ENCODE data around the gene TMEM184B. TPM values are rescaled to one million over a fixed set of nuclear protein-coding genes. Genes with fewer than 3 reads are reported as not detected.

Gene TMEM184B
- polyA plus RNA-seq, 2 of the 4 experiments (the other 2 are of a cell fraction) = 22.2 to 36.8 TPM

- TF ChIP-seq, protein P1, sequence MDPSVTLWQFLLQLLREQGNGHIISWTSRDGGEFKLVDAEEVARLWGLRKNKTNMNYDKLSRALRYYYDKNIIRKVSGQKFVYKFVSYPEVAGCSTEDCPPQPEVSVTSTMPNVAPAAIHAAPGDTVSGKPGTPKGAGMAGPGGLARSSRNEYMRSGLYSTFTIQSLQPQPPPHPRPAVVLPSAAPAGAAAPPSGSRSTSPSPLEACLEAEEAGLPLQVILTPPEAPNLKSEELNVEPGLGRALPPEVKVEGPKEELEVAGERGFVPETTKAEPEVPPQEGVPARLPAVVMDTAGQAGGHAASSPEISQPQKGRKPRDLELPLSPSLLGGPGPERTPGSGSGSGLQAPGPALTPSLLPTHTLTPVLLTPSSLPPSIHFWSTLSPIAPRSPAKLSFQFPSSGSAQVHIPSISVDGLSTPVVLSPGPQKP (IDR thresholded peaks at IDR 0.05; ENCODE audit: low read depth, low read length) = no peak
Measured at GRCh38 chr22:38202437-38203089, 70.2 kb downstream of the TMEM184B start (continued).

GRCh38 chr22:38201711-38202436 is 70.9 kb downstream of the TMEM184B start, which contains the start of gene MAFF:
Gene MAFF (plus strand): TSS chr22:38201994. CDS start chr22:38213854, 11,860 bp downstream.
- Histone ChIP-seq H3K27ac (peak within 1 kb of the TSS; percentile 85 to 96), H3K9me3 (no peaks in the 10 kb centered on the region), H3K4me2 (peak within 1 kb of the TSS; percentile 100), H3K4me3 (peak within 1 kb of the TSS; percentile 67), H3K4me1 (peaks cover 12% of the 10 kb centered on the region; the same call in 1 of the 3 replicates)
- ATAC-seq = peak; percentile 81 to 84
- FAIRE-seq = no peak
- peak; percentile 64 to 94 for DNase-seq (ENCODE audit: low read depth in 1 of 2, low spot score in 1 of 2)
- POLR2A ChIA-PET = interaction anchor here (0.7 to 2.1 kb wide), 4 partner anchors 18 to 35 kb away, joined by 3 to 14 read pairs (median 4); partner anchors contain the start of gene PLA2G6
- 4% methylated on average over 10 of the region's 85 CpGs for WGBS (ENCODE audit: missing lambda C conversion rate)
- CTCF ChIA-PET = interaction anchor here (0.8 to 1.3 kb wide), 6 partner anchors 12 to 104 kb away, joined by 3 to 4 read pairs (median 3); no protein-coding TSS in a partner anchor
- TF ChIP-seq BHLHE40 (IDR thresholded peaks at IDR 0.05; ENCODE audit: low read depth, low read length) (peak; percentile 24; the same call in 1 of the 2 replicates), ZC3H11A (IDR thresholded peaks at IDR 0.05) (no peak), RNF2 (IDR thresholded peaks at IDR 0.05; ENCODE audit: borderline replicate concordance, low read depth) (no peak), E2F6 (IDR thresholded peaks at IDR 0.05; ENCODE audit: borderline replicate concordance, low read depth) (no peak), JUN (IDR thresholded peaks at IDR 0.05) (peak in 1 of 2 experiments; percentile 37; a peak in 1 of 5 replicates), MAZ (IDR thresholded peaks at IDR 0.05; ENCODE audit: borderline replicate concordance, low read depth, low read length) (no peak), KDM1A (IDR thresholded peaks at IDR 0.05; ENCODE audit: low read depth) (no peak), ZSCAN20 (CRISPR knock-in tag; IDR thresholded peaks at IDR 0.05) (no peak), HEYL (CRISPR knock-in tag; IDR thresholded peaks at IDR 0.05) (no peak), CHD4 (IDR thresholded peaks at IDR 0.05; ENCODE audit: borderline replicate concordance) (no peak), FOSL2 (IDR thresholded peaks at IDR 0.05) (peak; percentile 51), FOSL2 (CRISPR knock-in tag; IDR thresholded peaks at IDR 0.05) (peak; percentile 91), MAX (IDR thresholded peaks at IDR 0.05) (no peak; the same call in 1 of the 2 replicates), PBX3 (IDR thresholded peaks at IDR 0.05) (no peak), NFE2L2 (conservative IDR thresholded peaks at IDR 0.05; ENCODE audit: low read length) (no peak), EHMT2 (IDR thresholded peaks at IDR 0.05; ENCODE audit: low read depth) (no peak), NR3C1 (IDR thresholded peaks at IDR 0.05) (no peak), ESRRA (IDR thresholded peaks at IDR 0.05; ENCODE audit: borderline replicate concordance, low read length) (no peak), REST (IDR thresholded peaks at IDR 0.05) (peak; percentile 79), POLR2A (IDR thresholded peaks at IDR 0.05; ENCODE audit: low read length) (no peak), EHF (CRISPR knock-in tag; IDR thresholded peaks at IDR 0.05) (no peak), CEBPB (IDR thresholded peaks at IDR 0.05) (no peak), RAD21 (conservative IDR thresholded peaks at IDR 0.05 in 1 of 2, IDR thresholded peaks at IDR 0.05 in 1 of 2) (no peak), JUNB (IDR thresholded peaks at IDR 0.05) (peak; percentile 28; the same call in 1 of the 2 replicates), CBX8 (IDR thresholded peaks at IDR 0.05) (no peak)
- TF ChIP-seq, protein P2, sequence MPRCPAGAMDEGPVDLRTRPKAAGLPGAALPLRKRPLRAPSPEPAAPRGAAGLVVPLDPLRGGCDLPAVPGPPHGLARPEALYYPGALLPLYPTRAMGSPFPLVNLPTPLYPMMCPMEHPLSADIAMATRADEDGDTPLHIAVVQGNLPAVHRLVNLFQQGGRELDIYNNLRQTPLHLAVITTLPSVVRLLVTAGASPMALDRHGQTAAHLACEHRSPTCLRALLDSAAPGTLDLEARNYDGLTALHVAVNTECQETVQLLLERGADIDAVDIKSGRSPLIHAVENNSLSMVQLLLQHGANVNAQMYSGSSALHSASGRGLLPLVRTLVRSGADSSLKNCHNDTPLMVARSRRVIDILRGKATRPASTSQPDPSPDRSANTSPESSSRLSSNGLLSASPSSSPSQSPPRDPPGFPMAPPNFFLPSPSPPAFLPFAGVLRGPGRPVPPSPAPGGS (IDR thresholded peaks at IDR 0.05) = 0 out of 3 replicates have a peak, but pooled peaks have one; percentile 27
- TF ChIP-seq, protein P3, sequence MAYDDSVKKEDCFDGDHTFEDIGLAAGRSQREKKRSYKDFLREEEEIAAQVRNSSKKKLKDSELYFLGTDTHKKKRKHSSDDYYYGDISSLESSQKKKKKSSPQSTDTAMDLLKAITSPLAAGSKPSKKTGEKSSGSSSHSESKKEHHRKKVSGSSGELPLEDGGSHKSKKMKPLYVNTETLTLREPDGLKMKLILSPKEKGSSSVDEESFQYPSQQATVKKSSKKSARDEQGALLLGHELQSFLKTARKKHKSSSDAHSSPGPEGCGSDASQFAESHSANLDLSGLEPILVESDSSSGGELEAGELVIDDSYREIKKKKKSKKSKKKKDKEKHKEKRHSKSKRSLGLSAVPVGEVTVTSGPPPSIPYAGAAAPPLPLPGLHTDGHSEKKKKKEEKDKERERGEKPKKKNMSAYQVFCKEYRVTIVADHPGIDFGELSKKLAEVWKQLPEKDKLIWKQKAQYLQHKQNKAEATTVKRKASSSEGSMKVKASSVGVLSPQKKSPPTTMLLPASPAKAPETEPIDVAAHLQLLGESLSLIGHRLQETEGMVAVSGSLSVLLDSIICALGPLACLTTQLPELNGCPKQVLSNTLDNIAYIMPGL (CRISPR knock-in tag; IDR thresholded peaks at IDR 0.05; ENCODE audit: borderline replicate concordance) = no peak
